Activated naive CD8-positive, alpha-beta T cell treated with anti-CD3 and anti-CD28 coated beads, Interleukin-2, amount 10 ng/mL, durations not matched to agents 7 days and 5 days (primary cell): Measurements from ENCODE around the gene ZRSR2. TPM values are rescaled to one million over a fixed set of nuclear protein-coding genes. Genes with fewer than 3 reads are reported as not detected.
"Not testable (repeated sequence)": the region's sequence is repeated elsewhere in the genome, so short reads cannot be mapped to it uniquely, and the experiment has no call there.

Source experiments
- ATAC-seq: fragments of 150-1000 bp; cut with Tn5 transposase; one replicate; pipeline ENCODE4 v1.10.0; 2021; ENCODE audit warnings: low read depth, moderate library complexity
- POLR2A ChIA-PET: fragments of 350-600 bp; sonication (Branson Sonifier 250); formaldehyde crosslinking; loops from one replicate; lab custom pipeline; 2021; ENCODE audit warnings: antibody characterized with exemption; lab: Charles Lee
- DNase-seq: peaks from one replicate; pipeline ENCODE4 v3.0.0; 2021
- H3K27ac Mint-ChIP-seq: one replicate; pipeline ENCODE4 v1.8.0; 2022; ENCODE audit warnings: mild to moderate bottlenecking, mixed read lengths
- H3K27me3 Mint-ChIP-seq: one replicate; pipeline ENCODE4 v1.8.0; 2022; ENCODE audit warnings: mild to moderate bottlenecking, moderate library complexity, mixed read lengths
- H3K36me3 Mint-ChIP-seq: one replicate; pipeline ENCODE4 v1.8.0; 2021; ENCODE audit warnings: mild to moderate bottlenecking, mixed read lengths
- H3K4me1 Mint-ChIP-seq: one replicate; pipeline ENCODE4 v1.8.0; 2021; ENCODE audit warnings: mixed read lengths
- H3K4me3 Mint-ChIP-seq: one replicate; pipeline ENCODE4 v1.8.0; 2022; ENCODE audit warnings: mild to moderate bottlenecking, moderate library complexity, mixed read lengths
- H3K9me3 Mint-ChIP-seq: one replicate; pipeline ENCODE4 v1.8.0; 2021; ENCODE audit warnings: mixed read lengths
- total RNA-seq, 2 experiments: library from RNA; stranded (reverse); gene quantifications; one replicate each; pipeline ENCODE4 v1.2.3, GENCODE V29; 2021

Gene ZRSR2
- total RNA-seq, 2 experiments from 2014 or later = 19.3 TPM

- ATAC-seq = no peak
- no peak overlapping the region for H3K4me3 Mint-ChIP-seq
These were observed 24.6 kb downstream of the ZRSR2 start for GRCh38 chrX:15814771-15815365.

GRCh38 chrX:15815779-15816437 is 25.6 kb downstream of the ZRSR2 start:
- no peaks in the 10 kb centered on the region for H3K9me3 Mint-ChIP-seq
- peaks cover 32% of the 10 kb centered on the region for H3K4me1 Mint-ChIP-seq
- no peaks in the 10 kb centered on the region for H3K27me3 Mint-ChIP-seq
- peak overlapping the region; percentile 38 for H3K27ac Mint-ChIP-seq
- POLR2A ChIA-PET = no interaction called here
- H3K4me3 Mint-ChIP-seq = peak overlapping the region; percentile 10
- DNase-seq = no peak
- peaks cover 22% of the 10 kb centered on the region for H3K36me3 Mint-ChIP-seq
- peak; percentile 65 for ATAC-seq

More at GRCh38 chrX:15814771-15815365, 24.6 kb downstream of the ZRSR2 start:
- Mint-ChIP-seq H3K9me3 (no peaks in the 10 kb centered on the region), H3K36me3 (peaks cover 15% of the 10 kb centered on the region), H3K27me3 (no peaks in the 10 kb centered on the region), H3K4me1 (peaks cover 30% of the 10 kb centered on the region), H3K27ac (peak overlapping the region; percentile 54)
- DNase-seq = no peak
- POLR2A ChIA-PET = no interaction called here

- Mint-ChIP-seq H3K27ac (peak overlapping the region; percentile 38), H3K4me1 (peaks cover 32% of the 10 kb centered on the region), H3K9me3 (no peaks in the 10 kb centered on the region), H3K36me3 (peaks cover 25% of the 10 kb centered on the region), H3K4me3 (peak overlapping the region; percentile 10), H3K27me3 (no peaks in the 10 kb centered on the region)
- POLR2A ChIA-PET = no interaction called here
- ATAC-seq = no peak
- DNase-seq = no peak
These were observed 26.1 kb downstream of the ZRSR2 start for GRCh38 chrX:15816438-15816809.

- H3K36me3 Mint-ChIP-seq = peaks cover 26% of the 10 kb centered on the region
- H3K27ac Mint-ChIP-seq = peak overlapping the region; percentile 80
- ATAC-seq = peak; percentile 79
- POLR2A ChIA-PET = no interaction called here
- no peaks in the 10 kb centered on the region for H3K9me3 Mint-ChIP-seq
- H3K4me1 Mint-ChIP-seq = peaks cover 32% of the 10 kb centered on the region
- H3K27me3 Mint-ChIP-seq = no peaks in the 10 kb centered on the region
- DNase-seq = peak; percentile 26
- peak overlapping the region; percentile 58 for H3K4me3 Mint-ChIP-seq
These were observed 26.6 kb downstream of the ZRSR2 start for GRCh38 chrX:15816886-15817285.

- no peak overlapping the region for H3K4me3 Mint-ChIP-seq
- ATAC-seq (no peak), DNase-seq (no peak)
- H3K27ac Mint-ChIP-seq = peak overlapping the region; percentile 16
- H3K27me3 Mint-ChIP-seq = no peaks in the 10 kb centered on the region
- H3K9me3 Mint-ChIP-seq = no peaks in the 10 kb centered on the region
- peaks cover 21% of the 10 kb centered on the region for H3K36me3 Mint-ChIP-seq
- H3K4me1 Mint-ChIP-seq = peaks cover 20% of the 10 kb centered on the region
- POLR2A ChIA-PET = no interaction called here
These were observed 30.1 kb downstream of the ZRSR2 start for GRCh38 chrX:15820106-15821073.

GRCh38 chrX:15822922-15823321 is 32.6 kb downstream of the ZRSR2 start:
- H3K9me3 Mint-ChIP-seq = no peaks in the 10 kb centered on the region
- peaks cover 20% of the 10 kb centered on the region for H3K36me3 Mint-ChIP-seq
- no peak for DNase-seq
- H3K27ac Mint-ChIP-seq = peak overlapping the region; percentile 32
- POLR2A ChIA-PET = no interaction called here
- H3K4me1 Mint-ChIP-seq = peaks cover 5% of the 10 kb centered on the region
- ATAC-seq = no peak
- H3K27me3 Mint-ChIP-seq = no peaks in the 10 kb centered on the region
- no peak overlapping the region for H3K4me3 Mint-ChIP-seq

GRCh38 chrX:15825936-15826335 is 35.7 kb downstream of the ZRSR2 start:
- H3K27ac Mint-ChIP-seq = no peak overlapping the region
- no peak for ATAC-seq
- no peak for DNase-seq
- no peaks in the 10 kb centered on the region for H3K4me1 Mint-ChIP-seq
- H3K27me3 Mint-ChIP-seq = no peaks in the 10 kb centered on the region
- H3K36me3 Mint-ChIP-seq = peaks cover 9% of the 10 kb centered on the region
- no peak overlapping the region for H3K4me3 Mint-ChIP-seq
- no peaks in the 10 kb centered on the region for H3K9me3 Mint-ChIP-seq
- POLR2A ChIA-PET = no interaction called here

GRCh38 chrX:15829217-15829616 is 38.9 kb downstream of the ZRSR2 start:
- POLR2A ChIA-PET = no interaction called here
- peaks cover 2% of the 10 kb centered on the region for H3K4me1 Mint-ChIP-seq
- peaks cover 4% of the 10 kb centered on the region for H3K36me3 Mint-ChIP-seq
- DNase-seq = no peak
- no peaks in the 10 kb centered on the region for H3K27me3 Mint-ChIP-seq
- H3K27ac Mint-ChIP-seq = no peak overlapping the region
- H3K9me3 Mint-ChIP-seq = no peaks in the 10 kb centered on the region
- no peak for ATAC-seq
- no peak overlapping the region for H3K4me3 Mint-ChIP-seq

GRCh38 chrX:15831347-15831746 is 41.1 kb downstream of the ZRSR2 start:
- H3K9me3 Mint-ChIP-seq, H3K4me3 Mint-ChIP-seq, H3K27me3 Mint-ChIP-seq, H3K27ac Mint-ChIP-seq, ATAC-seq, H3K36me3 Mint-ChIP-seq, H3K4me1 Mint-ChIP-seq, POLR2A ChIA-PET, DNase-seq: not testable (repeated sequence)

GRCh38 chrX:15834053-15834452 is 43.8 kb downstream of the ZRSR2 start:
- H3K27ac Mint-ChIP-seq = peak overlapping the region; percentile 21

GRCh38 chrX:15834827-15835595 is 44.7 kb downstream of the ZRSR2 start:
- POLR2A ChIA-PET = no interaction called here
- Mint-ChIP-seq H3K36me3 (no peaks in the 10 kb centered on the region), H3K9me3 (no peaks in the 10 kb centered on the region), H3K27ac (no peak overlapping the region), H3K4me3 (no peak overlapping the region), H3K27me3 (no peaks in the 10 kb centered on the region), H3K4me1 (peaks cover 2% of the 10 kb centered on the region)
- DNase-seq (no peak), ATAC-seq (no peak)

More at GRCh38 chrX:15834053-15834452, 43.8 kb downstream of the ZRSR2 start:
- no peaks in the 10 kb centered on the region for H3K36me3 Mint-ChIP-seq
- DNase-seq (no peak), ATAC-seq (no peak)
- peaks cover 2% of the 10 kb centered on the region for H3K4me1 Mint-ChIP-seq
- POLR2A ChIA-PET = no interaction called here
- no peaks in the 10 kb centered on the region for H3K27me3 Mint-ChIP-seq
- H3K9me3 Mint-ChIP-seq = no peaks in the 10 kb centered on the region
- H3K4me3 Mint-ChIP-seq = no peak overlapping the region

- Mint-ChIP-seq H3K36me3 (peaks cover 2% of the 10 kb centered on the region), H3K4me1 (peaks cover 2% of the 10 kb centered on the region), H3K27ac (no peak overlapping the region), H3K4me3 (no peak overlapping the region), H3K27me3 (no peaks in the 10 kb centered on the region), H3K9me3 (no peaks in the 10 kb centered on the region)
- ATAC-seq (no peak), DNase-seq (no peak)
- POLR2A ChIA-PET = no interaction called here
These were observed 47.7 kb downstream of the ZRSR2 start for GRCh38 chrX:15838017-15838416.
